Femur (tissue), 1 donor: ENCODE measurements around the gene MMP24OS.
"Not testable (repeated sequence)": the region's sequence is repeated elsewhere in the genome, so short reads cannot be mapped to it uniquely, and the experiment has no call there.

ENCODE experiments used
- DNase-seq: peaks from one replicate; pipeline ENCODE4 v3.0.0-alpha.2; 2017

Gene MMP24OS

DNA sequence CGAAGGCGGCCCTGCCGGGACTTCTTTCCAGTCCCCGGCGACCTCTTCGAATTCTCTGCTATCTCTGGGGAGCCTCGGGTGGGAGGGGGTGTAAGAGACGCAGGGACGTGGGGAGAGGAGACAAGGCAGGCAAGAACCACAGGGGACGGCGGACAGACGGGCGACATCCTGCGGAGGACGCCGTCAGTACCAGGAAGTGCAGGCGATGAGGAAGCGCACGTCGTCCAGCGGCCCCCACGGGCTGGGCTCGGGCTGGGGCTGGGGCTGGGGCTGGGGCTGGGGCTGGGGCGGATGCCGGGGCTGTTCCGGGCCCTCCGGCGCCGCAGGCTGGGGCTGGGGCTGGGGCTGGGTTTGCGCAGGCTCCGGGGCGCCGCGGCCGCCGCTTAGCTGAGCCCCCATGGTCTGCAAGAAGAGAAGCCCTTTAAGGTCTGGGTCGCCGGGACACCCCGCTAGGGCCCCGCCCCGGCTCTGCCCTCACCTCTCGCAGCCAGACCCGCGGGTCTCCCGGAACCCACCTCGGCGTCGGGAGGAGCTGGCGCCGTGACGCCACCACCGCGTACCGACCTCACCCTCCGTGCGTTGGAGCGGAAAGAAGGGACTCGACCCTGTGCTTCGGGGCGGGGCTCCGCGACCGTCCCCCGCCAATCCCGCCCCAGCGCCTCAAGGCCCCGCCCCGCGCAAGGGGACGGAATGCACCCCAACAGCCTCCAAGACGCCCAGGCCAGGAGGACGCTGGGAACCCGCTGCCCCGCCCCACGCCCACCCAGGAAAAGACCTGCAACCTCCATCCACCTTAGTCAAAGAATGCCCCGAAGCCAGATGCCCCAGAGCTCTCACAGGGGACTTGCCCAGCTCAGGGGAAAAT, at the start of gene MMP24OS:
MMP24OS (minus strand) TSS at position 592 of the 865 bp plus-strand sequence; CDS start at position 399, 193 bp downstream.
- DNase-seq = peak; percentile 92

DNA sequence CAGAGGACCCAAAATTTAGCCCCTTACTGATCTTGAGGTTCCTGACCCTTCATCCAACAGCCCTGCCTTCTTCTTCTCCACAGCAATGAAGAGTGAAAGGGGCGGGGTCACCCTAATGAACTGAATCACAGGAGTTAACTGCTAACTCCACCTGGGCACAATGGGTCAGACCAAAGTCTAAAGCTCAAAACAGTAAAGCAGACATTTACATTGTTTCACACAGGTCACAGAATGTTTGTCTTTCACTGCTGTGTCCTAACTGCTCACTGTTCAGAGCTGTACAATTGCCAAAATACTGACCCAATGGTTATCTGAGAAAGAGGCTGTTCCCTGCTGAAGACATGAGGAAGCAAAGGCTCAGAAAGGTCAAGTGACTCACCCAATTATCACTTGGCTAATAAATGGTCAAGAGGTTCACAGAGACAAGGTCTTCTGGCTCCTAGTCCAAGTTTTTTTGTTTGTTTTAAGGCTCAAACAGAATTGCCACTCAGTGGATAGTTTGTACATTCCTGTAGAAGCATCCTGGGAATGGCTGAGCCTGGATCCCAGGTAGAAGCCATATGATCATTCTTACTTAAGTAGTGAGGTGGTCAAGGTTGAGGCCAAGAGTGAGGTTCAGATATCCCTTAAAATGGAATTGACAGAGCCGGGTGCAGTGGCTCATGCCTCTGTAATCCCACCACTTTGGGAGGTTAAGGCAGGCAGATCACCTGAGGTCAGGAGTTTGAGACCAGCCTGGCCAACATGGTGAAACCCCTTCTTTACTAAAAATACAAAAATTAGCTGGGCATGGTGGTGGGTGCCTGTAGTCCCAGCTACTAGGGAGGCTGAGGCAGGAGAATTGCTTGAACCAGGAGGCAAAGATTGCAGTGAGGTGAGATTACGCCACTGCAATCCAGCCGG, 49.4 kb upstream of the MMP24OS start:
- DNase-seq = no peak

DNA sequence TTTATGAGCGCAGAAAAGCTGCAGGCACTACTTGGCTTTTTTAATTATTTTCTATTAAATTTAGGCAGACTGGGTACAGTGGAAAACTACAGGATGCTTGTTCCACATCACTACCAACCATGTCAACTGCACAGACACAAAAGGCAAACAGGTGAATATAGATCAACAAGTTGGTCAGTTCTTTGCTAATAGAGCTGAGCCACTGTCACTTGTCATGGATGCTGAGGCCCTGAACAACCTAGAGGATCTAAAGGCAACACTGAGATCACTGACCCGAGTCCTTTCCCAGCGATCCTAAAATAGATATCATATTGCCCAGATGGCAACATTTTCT, 48.8 kb upstream of the MMP24OS start:
- DNase-seq = no peak

DNA sequence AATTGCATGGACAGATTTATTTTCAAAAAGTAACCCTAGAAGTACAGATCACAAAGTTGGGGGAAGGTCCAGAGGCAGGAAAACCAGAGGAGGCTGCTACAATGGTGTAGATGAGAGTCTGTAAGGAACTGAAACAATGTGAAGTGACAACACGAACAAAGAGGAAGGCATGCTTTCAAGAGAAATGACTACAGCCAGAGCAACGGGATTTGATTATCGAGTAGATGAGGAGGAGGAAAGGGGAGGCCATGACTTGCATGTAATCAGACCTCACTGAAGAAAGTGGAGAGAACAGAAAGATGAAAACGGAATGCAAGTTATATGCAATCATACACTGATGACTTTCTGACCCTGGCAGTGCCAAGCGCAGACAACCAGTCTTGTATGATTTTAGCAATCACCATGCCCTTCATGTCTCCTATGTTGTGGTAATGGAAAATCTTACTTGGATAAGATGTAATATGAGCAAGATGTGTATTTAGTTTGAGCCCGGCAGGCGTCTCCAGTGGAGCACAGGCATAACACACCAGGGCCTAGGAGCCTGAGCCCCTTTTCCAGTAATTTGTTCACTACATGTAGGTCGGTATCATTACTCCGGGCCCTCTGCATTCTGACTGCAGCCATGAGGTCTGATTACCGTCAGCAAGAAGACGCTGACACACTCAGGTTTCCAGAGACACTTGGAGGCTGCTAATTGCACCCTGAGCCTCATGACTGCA, 48.3 kb upstream of the MMP24OS start:
- no peak for DNase-seq

DNA sequence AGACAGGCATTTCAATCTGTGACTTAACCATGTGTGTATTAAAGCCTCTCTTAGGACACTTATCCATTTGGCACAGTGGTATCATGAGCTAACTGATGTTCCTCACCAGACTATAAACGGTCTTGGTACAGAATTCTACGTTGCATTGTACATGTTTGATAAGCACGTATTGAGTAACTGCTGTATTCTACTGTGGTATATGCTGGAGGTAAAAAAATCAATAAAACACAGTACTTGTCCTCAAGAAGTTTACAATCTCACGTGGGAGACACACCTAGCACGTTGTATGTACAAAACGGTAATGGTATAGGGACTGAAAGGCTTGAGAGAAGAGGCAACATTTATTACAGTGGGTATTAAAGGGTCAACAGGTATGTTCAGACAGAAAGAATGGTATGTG, 47.5 kb upstream of the MMP24OS start:
- no peak for DNase-seq

DNA sequence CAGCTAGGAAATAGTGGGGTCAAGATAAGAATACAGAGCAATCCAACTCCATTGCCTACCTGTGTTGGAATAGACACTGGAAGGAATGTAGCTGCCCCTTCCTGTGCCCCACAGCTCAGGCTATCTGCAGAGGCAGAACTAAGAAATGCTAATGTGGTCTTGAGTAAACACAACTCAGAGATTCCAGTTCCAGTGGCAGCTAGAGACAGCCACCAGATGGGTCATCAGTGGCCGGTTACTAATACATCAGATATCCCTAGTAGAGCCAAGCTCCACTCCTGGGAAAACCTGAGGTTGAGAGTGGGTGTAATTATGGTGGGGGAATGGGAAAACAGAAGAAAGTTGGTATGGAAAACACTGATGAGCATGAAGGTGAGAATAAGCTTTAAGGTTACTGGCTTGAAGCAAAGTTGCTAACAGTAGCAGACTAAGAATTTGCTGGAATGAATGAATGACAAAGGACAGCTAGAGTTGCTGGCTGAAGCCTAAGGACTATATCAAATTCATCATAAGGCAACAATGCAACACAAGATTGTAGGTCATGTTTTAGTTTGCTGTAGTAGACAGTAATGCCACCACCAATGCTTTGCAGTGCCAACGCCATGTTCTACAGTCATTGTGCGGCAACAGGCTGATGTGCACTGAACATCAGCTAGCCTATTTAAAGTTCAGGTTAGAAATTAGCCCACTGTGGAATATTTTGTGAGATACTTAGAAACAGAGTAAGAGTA, 42.6 kb upstream of the MMP24OS start:
- no peak for DNase-seq

DNA sequence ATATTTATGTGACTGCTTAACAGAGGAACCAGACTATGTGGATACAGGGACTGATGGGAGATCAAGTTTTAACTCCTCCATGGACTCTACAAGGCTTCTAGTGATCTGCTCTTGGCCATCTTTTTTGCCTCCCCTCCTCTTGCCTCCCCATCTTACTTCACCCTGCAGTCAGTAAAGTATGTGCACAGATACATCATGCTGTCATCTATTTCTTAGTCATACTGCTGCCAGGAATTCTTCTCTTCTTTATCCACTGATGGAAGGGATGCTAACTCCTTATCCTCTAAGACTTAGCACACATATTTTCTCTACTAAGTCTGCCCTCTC, 41.9 kb upstream of the MMP24OS start:
- no peak for DNase-seq

DNA sequence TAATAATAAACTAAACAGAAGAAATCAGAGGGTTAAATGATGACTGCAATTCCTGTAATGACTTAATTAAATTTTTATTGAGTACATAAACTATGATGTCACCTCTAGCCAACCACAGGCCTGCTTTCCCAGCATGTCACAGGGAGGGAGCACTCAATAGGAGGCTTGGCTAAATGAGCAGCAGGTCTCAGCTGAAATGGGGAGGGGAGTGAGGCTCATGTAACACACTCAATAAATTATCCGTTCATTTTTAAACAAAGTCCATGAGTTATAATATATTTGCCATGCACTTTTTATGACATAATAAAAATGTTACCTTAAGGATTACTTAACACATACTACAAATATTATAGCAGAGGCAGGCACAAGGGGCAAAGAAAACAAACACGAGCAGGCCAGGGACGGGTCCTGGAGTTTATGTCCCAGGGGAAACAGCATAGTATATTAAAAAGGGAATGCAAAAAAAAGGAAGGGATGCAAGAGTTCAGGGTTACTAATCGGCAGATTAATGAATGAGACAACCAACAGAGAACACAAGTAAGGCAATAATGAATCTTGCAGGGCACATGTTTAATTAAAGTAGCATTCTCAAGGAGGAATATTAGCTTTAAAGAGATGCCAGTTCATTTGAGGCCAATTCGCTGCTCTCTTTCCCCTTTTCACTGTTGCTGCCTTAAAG, 41.4 kb upstream of the MMP24OS start:
- DNase-seq = no peak

DNA sequence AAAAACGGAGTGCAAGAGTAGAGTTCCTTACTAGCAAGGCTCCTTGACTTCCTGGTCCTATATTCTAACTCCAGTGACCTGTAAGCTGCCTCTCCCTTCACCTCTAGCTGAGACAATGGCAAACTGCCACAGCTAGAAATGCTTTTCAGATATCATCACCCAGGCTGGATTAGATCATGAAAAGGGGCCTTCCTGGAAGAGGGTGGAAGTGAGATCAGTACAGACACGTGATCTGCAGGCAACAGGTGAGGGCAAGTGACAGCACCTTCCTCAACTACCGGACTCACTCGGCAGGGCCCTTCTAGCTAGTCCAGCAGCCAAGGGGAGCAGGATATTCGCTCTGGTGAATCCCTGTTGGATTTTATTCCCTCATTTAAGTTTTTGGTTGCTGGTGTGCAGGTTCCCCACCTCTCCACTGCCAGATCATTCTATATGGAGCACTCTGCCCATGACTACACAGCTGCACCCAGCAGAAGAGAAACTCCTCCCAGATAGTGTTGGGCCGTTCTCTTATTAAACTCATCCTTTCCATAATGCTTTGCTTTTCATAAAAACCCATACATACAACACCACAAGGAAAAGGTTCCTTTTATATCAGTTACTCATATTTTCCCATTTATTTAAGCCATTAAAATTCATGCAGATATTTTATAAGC, 40.7 kb upstream of the MMP24OS start:
- no peak for DNase-seq

DNA sequence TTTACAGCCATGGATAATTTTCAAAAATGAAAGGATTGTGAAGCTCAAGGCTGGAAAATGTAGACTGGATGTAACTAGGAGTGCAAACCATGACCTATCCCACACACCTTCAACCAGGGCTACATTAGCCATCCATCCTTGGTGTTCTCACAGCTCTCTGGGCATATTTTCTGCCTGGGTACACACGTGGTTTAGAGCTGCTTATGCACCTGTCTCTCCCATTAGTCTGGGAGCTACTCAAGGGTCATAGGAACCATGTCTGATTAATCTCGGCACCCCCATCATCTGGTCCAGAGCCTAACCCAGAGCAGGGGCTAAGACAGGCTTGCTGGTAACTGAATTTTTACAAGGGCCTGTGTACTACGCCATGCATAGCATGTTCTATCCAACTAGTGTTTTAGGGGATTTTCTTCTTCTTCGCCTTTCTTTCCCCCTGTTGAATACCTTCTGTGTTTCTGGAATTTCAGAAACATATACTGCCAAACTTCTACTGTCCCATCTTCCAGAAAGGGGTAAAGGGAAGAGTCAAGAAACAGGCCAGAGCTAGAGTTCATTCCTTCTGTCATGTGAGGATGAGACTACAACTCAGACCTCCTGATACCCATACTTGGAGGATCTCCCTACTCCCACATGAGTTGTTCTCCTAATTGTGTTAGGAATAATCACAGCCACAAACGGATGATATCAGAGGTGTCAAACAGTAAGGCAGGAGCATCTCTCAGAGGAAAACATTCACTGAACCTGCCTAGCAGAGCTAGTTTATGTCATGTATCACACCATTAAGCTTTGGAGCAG, 39.7 kb upstream of the MMP24OS start:
- DNase-seq = no peak

DNA sequence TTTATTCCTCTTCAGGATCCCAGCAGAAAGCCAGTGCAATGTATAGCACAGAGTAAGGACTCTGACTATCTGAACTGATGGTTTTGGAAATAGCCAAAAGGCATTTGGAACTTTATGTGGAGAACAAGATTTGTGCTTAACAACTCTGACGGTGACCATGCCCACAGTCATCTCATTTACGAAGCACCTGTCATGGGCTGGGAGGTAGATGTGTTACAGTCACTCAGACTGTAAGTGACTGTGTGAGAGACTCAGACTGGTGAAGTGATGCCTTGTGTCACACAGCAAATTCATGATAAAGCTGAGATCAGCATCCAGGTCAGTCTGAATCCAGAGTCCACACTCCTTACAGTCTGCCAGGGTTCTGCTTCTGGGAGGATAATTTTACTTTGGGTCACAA, 38.2 kb upstream of the MMP24OS start:
- no peak for DNase-seq

DNA sequence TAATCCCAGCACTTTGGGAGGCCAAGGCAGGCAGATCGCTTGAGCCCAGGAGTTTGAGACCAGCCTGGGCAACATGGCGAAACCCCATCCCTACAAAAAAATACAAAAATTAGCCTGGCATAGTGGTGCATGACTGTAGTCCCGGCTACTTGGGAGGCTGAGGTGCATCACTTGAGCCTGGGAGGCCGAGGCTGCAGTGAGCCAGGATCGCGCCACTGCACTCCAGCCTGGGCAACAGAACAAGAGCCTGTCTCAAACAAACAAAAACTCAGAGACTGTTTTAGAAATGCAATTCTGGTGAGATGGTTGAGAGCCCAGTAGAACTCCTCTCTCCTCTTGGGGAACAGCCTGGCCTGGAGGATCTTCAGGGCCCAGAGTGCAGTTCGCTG, 37.7 kb upstream of the MMP24OS start:
- DNase-seq = not testable (repeated sequence)

DNA sequence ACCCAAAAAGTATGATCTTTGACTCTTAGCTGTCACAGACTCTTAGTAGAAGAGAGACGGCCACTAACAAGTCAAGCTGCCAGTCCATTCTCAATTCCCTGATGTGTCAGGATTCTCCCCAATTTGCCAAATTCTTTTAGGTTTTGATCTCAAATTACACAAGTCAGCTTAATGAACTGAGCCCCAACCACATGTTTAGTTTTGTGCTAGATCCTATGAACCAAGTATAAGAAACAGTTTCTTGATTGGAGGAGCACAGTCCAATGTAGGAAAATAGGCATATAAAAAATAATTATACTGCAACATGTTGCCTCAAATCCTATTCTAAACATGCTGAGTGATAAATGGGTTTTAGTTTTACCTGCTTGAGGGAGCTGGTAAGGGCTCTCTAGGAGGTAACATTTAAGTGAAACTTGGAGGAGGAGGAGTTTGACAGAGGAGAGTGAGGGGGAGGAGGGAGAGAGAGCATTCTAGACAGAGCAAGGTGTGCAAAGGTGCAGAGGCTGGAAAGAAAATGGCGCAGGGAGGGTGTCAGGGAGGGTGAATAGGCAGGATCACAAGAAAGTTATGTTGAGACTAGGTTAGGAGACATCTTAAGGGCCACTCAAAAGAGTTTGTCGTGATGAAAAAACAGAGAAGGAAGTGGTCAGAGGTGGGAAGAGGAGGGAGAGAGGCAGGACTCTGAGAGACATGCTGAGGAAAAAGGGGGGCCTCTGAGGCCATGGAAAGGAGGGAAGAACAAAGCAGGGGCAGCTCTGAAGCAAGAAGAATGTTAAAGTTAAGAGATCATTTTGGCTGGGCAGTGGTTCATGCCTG, 37.1 kb upstream of the MMP24OS start:
- DNase-seq = no peak

DNA sequence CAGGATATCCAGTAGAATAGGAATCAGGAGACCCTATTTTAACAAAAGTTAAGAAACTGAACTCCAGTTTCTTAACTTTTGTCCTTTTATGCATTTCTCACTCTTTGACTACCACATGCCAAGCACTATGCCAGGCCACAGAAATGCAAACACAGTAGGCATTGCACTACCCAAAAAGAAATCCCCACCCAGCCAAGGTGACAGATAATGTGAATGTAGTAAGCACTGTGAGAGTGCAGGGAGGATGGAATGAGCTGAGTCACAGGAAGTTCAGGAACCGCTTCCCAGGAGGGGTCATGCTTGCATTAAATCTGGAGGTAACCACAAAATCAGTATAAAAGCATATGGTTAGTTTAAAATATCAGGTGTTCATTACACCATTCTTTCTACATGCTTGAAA, 34.4 kb upstream of the MMP24OS start:
- no peak for DNase-seq

DNA sequence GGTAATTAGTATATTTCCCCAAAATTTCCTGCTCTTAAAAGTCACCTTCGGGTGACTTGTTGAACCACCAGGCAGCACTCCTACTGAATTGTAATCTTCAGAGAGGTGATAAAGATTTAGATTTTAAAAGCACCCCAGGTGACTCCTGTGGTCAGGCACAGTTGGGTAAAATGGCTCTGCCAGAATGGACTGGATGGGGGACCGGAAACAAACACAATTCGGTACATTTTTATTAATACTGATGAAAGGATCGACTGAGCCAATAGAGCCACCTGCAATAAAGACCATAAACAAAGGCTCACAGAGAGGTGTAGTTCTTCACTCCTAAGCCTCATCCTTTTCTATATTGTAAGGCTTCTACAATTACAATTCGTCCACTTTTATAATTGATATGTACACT, 33.9 kb upstream of the MMP24OS start:
- no peak for DNase-seq

DNA sequence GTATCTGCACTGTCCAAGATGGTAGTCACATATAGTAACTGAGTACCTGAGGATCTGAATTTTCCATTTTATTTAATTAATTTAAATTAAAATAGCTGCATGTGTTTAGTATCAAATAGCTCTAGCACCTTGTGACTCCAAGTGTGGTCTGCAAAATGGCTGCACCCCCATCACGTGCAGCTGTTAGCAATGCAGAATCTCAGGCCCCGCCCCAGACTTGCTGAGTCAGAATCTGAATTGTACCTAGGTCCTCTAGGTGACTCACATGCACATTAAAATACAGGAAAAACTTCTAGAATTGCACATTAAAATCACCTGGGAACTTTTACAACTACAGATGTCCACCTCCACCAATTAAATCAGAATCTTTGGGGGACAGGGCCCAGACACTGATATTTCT, 33.5 kb upstream of the MMP24OS start:
- no peak for DNase-seq

DNA sequence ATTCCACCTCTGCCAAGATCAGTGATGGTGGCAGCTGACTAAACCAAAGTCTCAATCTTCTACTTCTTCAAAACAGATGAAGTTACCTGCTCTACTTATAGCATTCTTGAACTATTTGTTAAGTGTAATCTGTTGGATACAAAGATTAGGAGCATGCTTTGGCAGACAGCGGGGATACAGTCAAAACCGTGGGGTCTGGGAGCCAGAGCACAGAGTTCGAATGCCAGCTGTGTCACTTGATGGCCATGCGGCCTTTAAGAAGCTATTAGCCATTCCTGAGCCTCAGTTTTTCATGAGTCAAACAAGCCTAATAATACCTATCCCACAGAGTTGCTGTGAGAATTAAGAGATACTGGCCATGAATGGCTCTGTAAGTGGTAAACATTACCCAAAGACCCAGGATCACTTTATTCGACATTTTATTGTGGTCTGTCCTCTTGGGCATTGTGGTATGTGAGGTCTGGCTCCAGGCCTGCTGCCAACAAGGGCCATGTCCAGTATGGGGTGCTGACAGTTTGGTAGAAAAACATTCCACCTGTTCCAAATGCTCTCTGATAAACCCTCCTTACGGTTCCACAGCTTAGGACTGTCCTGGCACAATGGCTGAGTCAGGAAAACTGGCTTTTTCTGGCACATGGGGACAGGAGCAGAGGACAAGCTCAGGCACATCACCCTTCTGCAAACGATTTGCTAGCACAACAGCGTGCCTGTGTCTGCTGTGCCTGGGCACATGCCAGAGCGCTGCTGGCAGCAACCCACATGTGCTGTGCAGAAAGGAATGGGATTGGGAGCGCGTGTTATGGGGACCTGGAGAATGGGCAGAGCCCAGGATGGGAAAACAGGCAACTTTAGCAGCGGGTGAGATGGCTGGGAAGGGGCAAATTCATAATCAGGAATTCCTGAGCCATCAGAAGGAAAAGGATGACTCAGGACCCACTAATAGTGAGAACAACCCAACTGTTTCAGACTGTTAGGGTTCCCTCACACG, 30.0 kb upstream of the MMP24OS start:
- DNase-seq = peak; percentile 59

DNA sequence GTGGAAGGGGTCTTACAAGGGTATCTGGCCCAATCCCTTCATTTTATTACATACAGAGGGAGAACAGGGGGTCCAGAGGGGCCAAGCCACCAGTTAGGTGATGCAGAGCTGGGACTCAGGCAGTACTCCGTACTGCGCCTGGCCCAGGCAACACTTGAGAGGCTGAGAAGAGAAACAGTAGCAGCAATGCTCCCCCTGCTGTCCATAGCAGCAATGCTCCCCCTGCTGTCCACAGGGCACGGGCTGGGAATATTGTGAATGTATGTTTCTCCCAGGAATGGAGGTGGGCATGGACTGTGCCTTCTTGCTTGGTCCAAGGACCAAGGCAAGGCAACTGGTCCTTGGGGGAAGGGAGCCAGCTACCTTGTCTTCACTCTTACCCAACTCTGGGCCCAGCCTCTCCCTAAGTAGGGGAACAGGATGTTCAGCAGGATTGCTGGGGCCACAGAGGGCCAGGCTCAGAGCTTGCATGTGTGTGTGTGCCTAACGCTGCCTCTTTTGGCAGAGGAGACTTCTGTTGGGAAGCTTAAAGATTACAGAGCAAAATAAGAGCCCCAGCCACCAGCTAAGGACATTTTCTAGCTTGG, 29.1 kb upstream of the MMP24OS start:
- no peak for DNase-seq
